ENCODE results near the gene IL22RA1.

DNA sequence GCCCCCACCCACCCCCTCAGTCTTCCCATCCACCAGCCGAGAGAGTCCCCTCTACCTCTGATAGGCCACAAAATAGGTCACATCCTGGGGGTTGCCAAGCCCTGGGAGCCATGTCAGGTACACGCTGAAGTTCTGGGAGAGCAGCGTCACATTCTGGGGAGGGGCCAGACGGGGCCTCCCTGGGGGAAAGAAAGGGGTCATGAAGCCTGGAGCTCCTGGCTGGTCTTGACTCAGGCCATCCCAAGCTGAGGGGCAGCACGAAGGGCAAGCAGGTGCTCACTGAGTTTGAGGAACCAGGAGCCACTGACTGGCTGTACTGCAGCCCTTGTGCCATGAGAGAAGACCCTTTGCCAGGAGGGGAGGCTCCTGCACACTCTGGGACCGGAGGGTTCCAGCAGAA is 37.7 kb upstream of the IL22RA1 start:
- TF ChIP-seq, protein P1, sequence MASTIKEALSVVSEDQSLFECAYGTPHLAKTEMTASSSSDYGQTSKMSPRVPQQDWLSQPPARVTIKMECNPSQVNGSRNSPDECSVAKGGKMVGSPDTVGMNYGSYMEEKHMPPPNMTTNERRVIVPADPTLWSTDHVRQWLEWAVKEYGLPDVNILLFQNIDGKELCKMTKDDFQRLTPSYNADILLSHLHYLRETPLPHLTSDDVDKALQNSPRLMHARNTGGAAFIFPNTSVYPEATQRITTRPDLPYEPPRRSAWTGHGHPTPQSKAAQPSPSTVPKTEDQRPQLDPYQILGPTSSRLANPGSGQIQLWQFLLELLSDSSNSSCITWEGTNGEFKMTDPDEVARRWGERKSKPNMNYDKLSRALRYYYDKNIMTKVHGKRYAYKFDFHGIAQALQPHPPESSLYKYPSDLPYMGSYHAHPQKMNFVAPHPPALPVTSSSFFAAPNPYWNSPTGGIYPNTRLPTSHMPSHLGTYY (CRISPR knock-in tag; IDR thresholded peaks at IDR 0.05) = no peak
- TF ChIP-seq SP1 (CRISPR knock-in tag; conservative IDR thresholded peaks at IDR 0.05) (no peak), GABPB1 (CRISPR knock-in tag; IDR thresholded peaks at IDR 0.05) (no peak), CREM (CRISPR knock-in tag; IDR thresholded peaks at IDR 0.05) (no peak), NR2C2 (CRISPR knock-in tag; IDR thresholded peaks at IDR 0.05) (no peak), ZNF263 (CRISPR knock-in tag; IDR thresholded peaks at IDR 0.05; ENCODE audit: low read depth) (no peak), ATF1 (CRISPR knock-in tag; IDR thresholded peaks at IDR 0.05) (no peak), ETV6 (CRISPR knock-in tag; IDR thresholded peaks at IDR 0.05) (no peak), FOXK1 (CRISPR knock-in tag; IDR thresholded peaks at IDR 0.05) (no peak)
- TF ChIP-seq, protein P2, sequence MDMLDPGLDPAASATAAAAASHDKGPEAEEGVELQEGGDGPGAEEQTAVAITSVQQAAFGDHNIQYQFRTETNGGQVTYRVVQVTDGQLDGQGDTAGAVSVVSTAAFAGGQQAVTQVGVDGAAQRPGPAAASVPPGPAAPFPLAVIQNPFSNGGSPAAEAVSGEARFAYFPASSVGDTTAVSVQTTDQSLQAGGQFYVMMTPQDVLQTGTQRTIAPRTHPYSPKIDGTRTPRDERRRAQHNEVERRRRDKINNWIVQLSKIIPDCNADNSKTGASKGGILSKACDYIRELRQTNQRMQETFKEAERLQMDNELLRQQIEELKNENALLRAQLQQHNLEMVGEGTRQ (CRISPR knock-in tag; IDR thresholded peaks at IDR 0.05) = no peak
- TF ChIP-seq, protein P3, sequence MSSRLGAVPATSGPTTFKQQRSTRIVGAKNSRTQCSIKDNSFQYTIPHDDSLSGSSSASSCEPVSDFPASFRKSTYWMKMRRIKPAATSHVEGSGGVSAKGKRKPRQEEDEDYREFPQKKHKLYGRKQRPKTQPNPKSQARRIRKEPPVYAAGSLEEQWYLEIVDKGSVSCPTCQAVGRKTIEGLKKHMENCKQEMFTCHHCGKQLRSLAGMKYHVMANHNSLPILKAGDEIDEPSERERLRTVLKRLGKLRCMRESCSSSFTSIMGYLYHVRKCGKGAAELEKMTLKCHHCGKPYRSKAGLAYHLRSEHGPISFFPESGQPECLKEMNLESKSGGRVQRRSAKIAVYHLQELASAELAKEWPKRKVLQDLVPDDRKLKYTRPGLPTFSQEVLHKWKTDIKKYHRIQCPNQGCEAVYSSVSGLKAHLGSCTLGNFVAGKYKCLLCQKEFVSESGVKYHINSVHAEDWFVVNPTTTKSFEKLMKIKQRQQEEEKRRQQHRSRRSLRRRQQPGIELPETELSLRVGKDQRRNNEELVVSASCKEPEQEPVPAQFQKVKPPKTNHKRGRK (CRISPR knock-in tag; IDR thresholded peaks at IDR 0.05; ENCODE audit: borderline replicate concordance) = no peak
- TF ChIP-seq, protein P4, sequence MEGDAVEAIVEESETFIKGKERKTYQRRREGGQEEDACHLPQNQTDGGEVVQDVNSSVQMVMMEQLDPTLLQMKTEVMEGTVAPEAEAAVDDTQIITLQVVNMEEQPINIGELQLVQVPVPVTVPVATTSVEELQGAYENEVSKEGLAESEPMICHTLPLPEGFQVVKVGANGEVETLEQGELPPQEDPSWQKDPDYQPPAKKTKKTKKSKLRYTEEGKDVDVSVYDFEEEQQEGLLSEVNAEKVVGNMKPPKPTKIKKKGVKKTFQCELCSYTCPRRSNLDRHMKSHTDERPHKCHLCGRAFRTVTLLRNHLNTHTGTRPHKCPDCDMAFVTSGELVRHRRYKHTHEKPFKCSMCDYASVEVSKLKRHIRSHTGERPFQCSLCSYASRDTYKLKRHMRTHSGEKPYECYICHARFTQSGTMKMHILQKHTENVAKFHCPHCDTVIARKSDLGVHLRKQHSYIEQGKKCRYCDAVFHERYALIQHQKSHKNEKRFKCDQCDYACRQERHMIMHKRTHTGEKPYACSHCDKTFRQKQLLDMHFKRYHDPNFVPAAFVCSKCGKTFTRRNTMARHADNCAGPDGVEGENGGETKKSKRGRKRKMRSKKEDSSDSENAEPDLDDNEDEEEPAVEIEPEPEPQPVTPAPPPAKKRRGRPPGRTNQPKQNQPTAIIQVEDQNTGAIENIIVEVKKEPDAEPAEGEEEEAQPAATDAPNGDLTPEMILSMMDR (IDR thresholded peaks at IDR 0.05) = no peak
- TF ChIP-seq, protein P5, sequence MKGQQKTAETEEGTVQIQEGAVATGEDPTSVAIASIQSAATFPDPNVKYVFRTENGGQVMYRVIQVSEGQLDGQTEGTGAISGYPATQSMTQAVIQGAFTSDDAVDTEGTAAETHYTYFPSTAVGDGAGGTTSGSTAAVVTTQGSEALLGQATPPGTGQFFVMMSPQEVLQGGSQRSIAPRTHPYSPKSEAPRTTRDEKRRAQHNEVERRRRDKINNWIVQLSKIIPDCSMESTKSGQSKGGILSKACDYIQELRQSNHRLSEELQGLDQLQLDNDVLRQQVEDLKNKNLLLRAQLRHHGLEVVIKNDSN (CRISPR knock-in tag; IDR thresholded peaks at IDR 0.05) = no peak
- TF ChIP-seq, protein P6, sequence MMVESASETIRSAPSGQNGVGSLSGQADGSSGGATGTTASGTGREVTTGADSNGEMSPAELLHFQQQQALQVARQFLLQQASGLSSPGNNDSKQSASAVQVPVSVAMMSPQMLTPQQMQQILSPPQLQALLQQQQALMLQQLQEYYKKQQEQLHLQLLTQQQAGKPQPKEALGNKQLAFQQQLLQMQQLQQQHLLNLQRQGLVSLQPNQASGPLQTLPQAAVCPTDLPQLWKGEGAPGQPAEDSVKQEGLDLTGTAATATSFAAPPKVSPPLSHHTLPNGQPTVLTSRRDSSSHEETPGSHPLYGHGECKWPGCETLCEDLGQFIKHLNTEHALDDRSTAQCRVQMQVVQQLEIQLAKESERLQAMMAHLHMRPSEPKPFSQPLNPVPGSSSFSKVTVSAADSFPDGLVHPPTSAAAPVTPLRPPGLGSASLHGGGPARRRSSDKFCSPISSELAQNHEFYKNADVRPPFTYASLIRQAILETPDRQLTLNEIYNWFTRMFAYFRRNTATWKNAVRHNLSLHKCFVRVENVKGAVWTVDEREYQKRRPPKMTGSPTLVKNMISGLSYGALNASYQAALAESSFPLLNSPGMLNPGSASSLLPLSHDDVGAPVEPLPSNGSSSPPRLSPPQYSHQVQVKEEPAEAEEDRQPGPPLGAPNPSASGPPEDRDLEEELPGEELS (CRISPR knock-in tag; IDR thresholded peaks at IDR 0.05) = no peak
